Keratinocyte (primary cell): ENCODE data around the gene PPP1R1C.

Experiments
- CTCF ChIP-seq, 3 experiments: IDR thresholded peaks in 1 of 3; conservative IDR thresholded peaks in 1 of 3; optimal IDR thresholded peaks in 1 of 3; 2 replicates in 2 of 3; 3 replicates in 1 of 3; pipeline versions ENCODE3 to v1.5.1; 2011; ENCODE audit warnings: low read length in 3 of 3, mild to moderate bottlenecking in 3 of 3, moderate library complexity in 2 of 3, control low read depth in 1 of 3, inconsistent platforms in 1 of 3; ENCODE audit not compliant: insufficient read depth in 2 of 3; ENCODE audit errors: extremely low read depth in 1 of 3
- EZH2 ChIP-seq: IDR thresholded peaks from one replicate; pipeline ENCODE4 v1.6.1; 2012; ENCODE audit warnings: inconsistent platforms, mild to moderate bottlenecking, low read length, moderate library complexity

- TF ChIP-seq CTCF (optimal IDR thresholded peaks at IDR 0.05 in 1 of 3, IDR thresholded peaks at IDR 0.05 in 1 of 3, conservative IDR thresholded peaks at IDR 0.05 in 1 of 3; ENCODE audit: extremely low read depth in 1 of 3, insufficient read depth in 2 of 3, low read length in 3 of 3) (no peak), EZH2 (no peak)
Observed at GRCh38 chr2:181989099-181989498, 3.4 kb downstream of the PPP1R1C start.
